ENCODE results near the gene MOV10L1. TPM values are rescaled to one million over a fixed set of nuclear protein-coding genes. Genes with fewer than 3 reads are reported as not detected.
A peak's percentile ranks its signal among the peaks of the same experiment; 100 is the strongest.

MOV10L1 gene
- total RNA-seq, 1 donor from 2014 or later = 1.1 TPM

GRCh38 chr22:50123119-50123518 lies 33.3 kb downstream of the MOV10L1 start:
- Mint-ChIP-seq H3K9me3 (ENCODE audit: low read depth) (peaks cover 12% of the 10 kb centered on the region), H3K4me1 (ENCODE audit: low read depth) (peaks cover 13% of the 10 kb centered on the region), H3K27ac (ENCODE audit: unreplicated experiment) (no peak overlapping the region)

GRCh38 chr22:50125029-50125428 lies 35.2 kb downstream of the MOV10L1 start:
- peaks cover 11% of the 10 kb centered on the region for H3K36me3 Mint-ChIP-seq (ENCODE audit: low read depth)
- H3K4me1 Mint-ChIP-seq (ENCODE audit: low read depth) = peaks cover 8% of the 10 kb centered on the region
- DNase-seq (ENCODE audit: low spot score) = peak; percentile 68
- peaks cover 12% of the 10 kb centered on the region for H3K9me3 Mint-ChIP-seq (ENCODE audit: low read depth)
- H3K4me3 Mint-ChIP-seq (ENCODE audit: unreplicated experiment) = no peak overlapping the region
- no peaks in the 10 kb centered on the region for H3K27me3 Mint-ChIP-seq (ENCODE audit: low read depth)
- no peak overlapping the region for H3K27ac Mint-ChIP-seq (ENCODE audit: unreplicated experiment)
- no peak for TF ChIP-seq CTCF (IDR thresholded peaks at IDR 0.05)

More at GRCh38 chr22:50123119-50123518, 33.3 kb downstream of the MOV10L1 start:
- Mint-ChIP-seq H3K4me3 (ENCODE audit: unreplicated experiment) (no peak overlapping the region), H3K36me3 (ENCODE audit: low read depth) (peaks cover 11% of the 10 kb centered on the region), H3K27me3 (ENCODE audit: low read depth) (no peaks in the 10 kb centered on the region)
- no peak for DNase-seq (ENCODE audit: low spot score)
- TF ChIP-seq CTCF (IDR thresholded peaks at IDR 0.05) = no peak

DNA sequence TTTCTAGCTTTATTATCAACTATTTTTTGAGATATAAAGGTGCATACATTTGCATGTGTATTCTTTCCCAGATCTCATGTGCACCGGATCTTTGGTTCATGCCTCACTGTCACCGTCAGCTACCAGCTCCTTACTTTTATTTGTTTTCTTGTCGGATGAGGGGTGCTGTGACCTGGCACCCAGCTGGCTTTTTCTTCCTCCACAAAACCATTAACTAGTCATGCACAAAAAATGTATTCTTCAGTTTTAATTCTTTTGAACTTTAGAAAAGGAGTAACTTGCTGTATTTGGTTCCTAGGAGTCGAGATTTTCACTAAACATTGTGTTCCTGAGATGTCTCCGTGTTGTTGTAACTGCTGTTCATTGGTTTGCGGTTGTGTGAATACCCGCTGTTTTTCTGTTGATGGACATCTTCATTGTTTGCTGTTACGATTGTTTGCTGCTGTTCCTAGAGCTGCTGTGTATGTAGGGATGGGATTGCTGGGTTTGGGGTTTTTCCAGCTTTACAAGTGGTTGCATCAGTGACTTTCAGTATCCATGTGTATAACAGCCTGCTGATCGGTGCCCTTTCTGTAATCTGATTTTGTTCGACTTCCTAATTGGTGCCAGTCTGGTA lies 39.4 kb downstream of the MOV10L1 start:
- H3K9me3 Mint-ChIP-seq (ENCODE audit: low read depth) = peaks cover 6% of the 10 kb centered on the region
- TF ChIP-seq CTCF (IDR thresholded peaks at IDR 0.05) = no peak
- DNase-seq (ENCODE audit: low spot score) = no peak
- peak overlapping the region; percentile 46 for H3K27ac Mint-ChIP-seq (ENCODE audit: unreplicated experiment)
- no peak overlapping the region for H3K4me3 Mint-ChIP-seq (ENCODE audit: unreplicated experiment)
- no peaks in the 10 kb centered on the region for H3K27me3 Mint-ChIP-seq (ENCODE audit: low read depth)
- peaks cover 11% of the 10 kb centered on the region for H3K4me1 Mint-ChIP-seq (ENCODE audit: low read depth)
- peaks cover 4% of the 10 kb centered on the region for H3K36me3 Mint-ChIP-seq (ENCODE audit: low read depth)

DNA sequence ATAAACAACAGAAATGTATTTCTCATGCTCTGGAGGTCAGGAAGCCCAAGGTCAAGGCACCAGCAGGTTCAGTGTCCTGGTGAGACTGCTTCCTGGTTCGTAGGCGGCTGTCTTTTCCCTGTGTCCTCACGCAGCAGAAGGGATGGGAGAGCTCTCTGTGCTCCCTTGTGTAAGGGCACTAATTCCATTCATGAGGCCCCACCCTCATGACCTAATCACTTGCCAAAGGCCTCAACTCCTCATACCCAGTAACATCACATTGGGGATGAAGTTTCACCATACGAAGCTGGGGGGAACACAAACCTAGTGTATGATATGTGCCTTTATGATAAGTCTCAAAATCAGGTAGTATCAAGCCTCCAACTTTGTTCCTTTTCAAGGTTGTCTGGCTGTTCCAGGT lies 42.1 kb downstream of the MOV10L1 start:
- Mint-ChIP-seq H3K27me3 (ENCODE audit: low read depth) (no peaks in the 10 kb centered on the region), H3K4me3 (ENCODE audit: unreplicated experiment) (no peak overlapping the region), H3K27ac (ENCODE audit: unreplicated experiment) (no peak overlapping the region), H3K4me1 (ENCODE audit: low read depth) (peaks cover 22% of the 10 kb centered on the region), H3K36me3 (ENCODE audit: low read depth) (peaks cover 2% of the 10 kb centered on the region), H3K9me3 (ENCODE audit: low read depth) (peaks cover 4% of the 10 kb centered on the region)
- DNase-seq (ENCODE audit: low spot score) = peak; percentile 19
- TF ChIP-seq CTCF (IDR thresholded peaks at IDR 0.05) = no peak

GRCh38 chr22:50134481-50134880 lies 44.7 kb downstream of the MOV10L1 start:
- Mint-ChIP-seq H3K9me3 (ENCODE audit: low read depth) (peaks cover 7% of the 10 kb centered on the region), H3K4me1 (ENCODE audit: low read depth) (peaks cover 18% of the 10 kb centered on the region), H3K4me3 (ENCODE audit: unreplicated experiment) (no peak overlapping the region), H3K27ac (ENCODE audit: unreplicated experiment) (no peak overlapping the region), H3K36me3 (ENCODE audit: low read depth) (peaks cover 3% of the 10 kb centered on the region), H3K27me3 (ENCODE audit: low read depth) (no peaks in the 10 kb centered on the region)
- no peak for DNase-seq (ENCODE audit: low spot score)
- no peak for TF ChIP-seq CTCF (IDR thresholded peaks at IDR 0.05)
